ENCODE results near the gene ASAP3. TPM values are rescaled to one million over a fixed set of nuclear protein-coding genes. Genes with fewer than 3 reads are reported as not detected.
A peak's percentile ranks its signal among the peaks of the same experiment; 100 is the strongest.

ASAP3 gene
- total RNA-seq, 1 experiment from 2014 or later = 2.9 TPM

DNA sequence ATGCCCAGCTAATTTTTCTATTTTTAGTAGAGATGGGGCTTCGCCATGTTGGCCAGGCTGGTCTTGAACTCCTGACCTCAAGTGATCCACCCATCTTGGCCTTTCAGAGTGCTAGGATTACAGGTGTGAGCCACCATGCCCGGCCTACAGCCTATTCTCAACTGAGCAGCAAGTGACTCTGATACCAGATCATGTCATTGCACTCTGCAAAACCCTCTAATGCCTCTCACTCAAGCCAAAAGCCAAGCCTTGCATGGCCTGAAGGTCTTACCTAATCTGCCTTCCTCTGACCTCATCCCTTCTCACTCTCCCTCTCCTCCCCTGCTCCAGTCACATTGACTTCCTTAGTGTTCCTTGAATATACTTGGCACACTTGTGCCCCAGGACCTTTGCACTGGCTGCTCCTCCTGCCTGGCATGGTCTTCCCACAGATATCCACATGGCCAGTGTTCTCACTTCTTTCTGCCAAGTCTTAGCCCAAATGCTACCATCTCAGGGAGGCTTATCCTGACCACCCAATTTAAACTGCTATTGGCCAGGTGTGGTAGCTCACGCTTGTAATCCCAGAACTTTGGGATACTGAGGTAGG is 8.2 kb upstream of the ASAP3 start:
- CTCF ChIA-PET = no interaction called here
- Mint-ChIP-seq H3K4me1 (ENCODE audit: low read depth, unreplicated experiment) (no peaks in the 10 kb centered on the region), H3K27ac (ENCODE audit: unreplicated experiment) (no peak overlapping the region), H3K36me3 (ENCODE audit: insufficient read depth, unreplicated experiment) (no peaks in the 10 kb centered on the region), H3K9me3 (ENCODE audit: low read depth, unreplicated experiment) (peaks cover 2% of the 10 kb centered on the region), H3K27me3 (ENCODE audit: unreplicated experiment) (peaks cover 50% of the 10 kb centered on the region), H3K4me3 (ENCODE audit: low read depth, unreplicated experiment) (no peak overlapping the region)
- DNase-seq = no peak
- no TSS peak for BruUV-seq (replicated peaks)
- TF ChIP-seq, protein P1, sequence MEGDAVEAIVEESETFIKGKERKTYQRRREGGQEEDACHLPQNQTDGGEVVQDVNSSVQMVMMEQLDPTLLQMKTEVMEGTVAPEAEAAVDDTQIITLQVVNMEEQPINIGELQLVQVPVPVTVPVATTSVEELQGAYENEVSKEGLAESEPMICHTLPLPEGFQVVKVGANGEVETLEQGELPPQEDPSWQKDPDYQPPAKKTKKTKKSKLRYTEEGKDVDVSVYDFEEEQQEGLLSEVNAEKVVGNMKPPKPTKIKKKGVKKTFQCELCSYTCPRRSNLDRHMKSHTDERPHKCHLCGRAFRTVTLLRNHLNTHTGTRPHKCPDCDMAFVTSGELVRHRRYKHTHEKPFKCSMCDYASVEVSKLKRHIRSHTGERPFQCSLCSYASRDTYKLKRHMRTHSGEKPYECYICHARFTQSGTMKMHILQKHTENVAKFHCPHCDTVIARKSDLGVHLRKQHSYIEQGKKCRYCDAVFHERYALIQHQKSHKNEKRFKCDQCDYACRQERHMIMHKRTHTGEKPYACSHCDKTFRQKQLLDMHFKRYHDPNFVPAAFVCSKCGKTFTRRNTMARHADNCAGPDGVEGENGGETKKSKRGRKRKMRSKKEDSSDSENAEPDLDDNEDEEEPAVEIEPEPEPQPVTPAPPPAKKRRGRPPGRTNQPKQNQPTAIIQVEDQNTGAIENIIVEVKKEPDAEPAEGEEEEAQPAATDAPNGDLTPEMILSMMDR (IDR thresholded peaks at IDR 0.05; ENCODE audit: unreplicated experiment) = no peak
- intact Hi-C loops (cut with micrococcal nuclease; ENCODE audit: unreplicated experiment) = no loop called here

GRCh38 chr1:23489842-23490241 is 5.9 kb upstream of the ASAP3 start:
- CTCF ChIA-PET = no interaction called here
- Mint-ChIP-seq H3K4me3 (ENCODE audit: low read depth, unreplicated experiment) (no peak overlapping the region), H3K9me3 (ENCODE audit: low read depth, unreplicated experiment) (peaks cover 2% of the 10 kb centered on the region), H3K4me1 (ENCODE audit: low read depth, unreplicated experiment) (no peaks in the 10 kb centered on the region), H3K27me3 (ENCODE audit: unreplicated experiment) (peaks cover 50% of the 10 kb centered on the region), H3K27ac (ENCODE audit: unreplicated experiment) (no peak overlapping the region), H3K36me3 (ENCODE audit: insufficient read depth, unreplicated experiment) (peaks cover 3% of the 10 kb centered on the region)
- no TSS peak for BruUV-seq (replicated peaks)
- TF ChIP-seq, protein P1 (IDR thresholded peaks at IDR 0.05; ENCODE audit: unreplicated experiment) = no peak
- no peak for DNase-seq
- intact Hi-C loops (cut with micrococcal nuclease; ENCODE audit: unreplicated experiment) = no loop called here

GRCh38 chr1:23485002-23485332 is 988 bp upstream of the ASAP3 start:
- H3K4me1 Mint-ChIP-seq (ENCODE audit: low read depth, unreplicated experiment) = peaks cover 8% of the 10 kb centered on the region
- intact Hi-C loops (cut with micrococcal nuclease; ENCODE audit: unreplicated experiment) = no loop called here
- CTCF ChIA-PET = interaction anchor here (0.6 to 1.7 kb wide), 4 partner anchors 12 to 633 kb away, joined by 4 to 5 read pairs (median 4); no protein-coding TSS in a partner anchor
- DNase-seq = no peak
- peaks cover 19% of the 10 kb centered on the region for H3K36me3 Mint-ChIP-seq (ENCODE audit: insufficient read depth, unreplicated experiment)
- BruUV-seq (replicated peaks) = no TSS peak
- TF ChIP-seq, protein P1 (IDR thresholded peaks at IDR 0.05; ENCODE audit: unreplicated experiment) = no peak
- H3K4me3 Mint-ChIP-seq (ENCODE audit: low read depth, unreplicated experiment) = peak overlapping the region; percentile 77
- no peak overlapping the region for H3K27ac Mint-ChIP-seq (ENCODE audit: unreplicated experiment)
- no peaks in the 10 kb centered on the region for H3K9me3 Mint-ChIP-seq (ENCODE audit: low read depth, unreplicated experiment)
- peaks cover 34% of the 10 kb centered on the region for H3K27me3 Mint-ChIP-seq (ENCODE audit: unreplicated experiment)

DNA sequence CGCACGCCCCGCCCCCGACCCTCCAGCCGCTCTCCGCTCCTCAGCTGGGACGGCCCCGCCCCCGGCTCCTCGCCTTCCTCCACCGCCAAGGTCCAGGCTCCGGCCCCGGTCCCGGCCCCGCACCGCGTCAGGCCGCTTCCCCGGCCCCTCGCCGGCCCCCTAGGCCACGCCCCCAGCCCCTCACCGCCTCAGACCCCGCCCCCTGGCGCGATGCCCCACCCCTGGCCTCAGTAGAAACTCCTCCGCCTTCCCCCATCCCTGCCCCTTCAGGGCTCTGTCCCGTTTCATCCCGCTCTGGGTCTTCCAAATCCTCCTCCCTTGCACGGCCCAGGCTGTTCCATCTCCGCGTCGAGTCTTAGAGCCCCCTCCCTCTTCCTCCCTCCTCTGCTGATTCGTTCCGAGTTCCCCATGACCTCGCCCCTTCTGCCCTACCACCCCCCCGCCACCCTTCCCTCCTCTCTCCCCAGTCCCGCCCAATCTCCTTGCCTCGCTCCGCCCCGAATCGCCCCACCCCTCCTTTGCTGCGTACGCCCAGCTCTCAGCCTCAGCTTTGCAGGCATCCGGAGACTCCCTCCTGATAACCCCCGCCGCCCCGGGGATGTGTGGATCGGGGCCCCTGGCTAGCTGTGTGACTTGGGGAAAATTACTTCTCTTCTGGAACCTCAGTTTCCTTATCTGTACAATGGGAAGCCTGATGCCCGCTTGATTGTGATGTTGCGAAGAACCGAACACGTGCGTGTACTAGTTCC is 448 bp upstream of the ASAP3 start:
- H3K4me1 Mint-ChIP-seq (ENCODE audit: low read depth, unreplicated experiment) = peaks cover 8% of the 10 kb centered on the region
- DNase-seq = peak; percentile 84
- intact Hi-C loops (cut with micrococcal nuclease; ENCODE audit: unreplicated experiment) = no loop called here
- no TSS peak for BruUV-seq (replicated peaks)
- CTCF ChIA-PET = interaction anchor here (0.6 to 1.7 kb wide), 8 partner anchors 9 to 633 kb away, joined by 3 to 5 read pairs (median 4); no protein-coding TSS in a partner anchor
- TF ChIP-seq, protein P1 (IDR thresholded peaks at IDR 0.05; ENCODE audit: unreplicated experiment) = no peak
- H3K9me3 Mint-ChIP-seq (ENCODE audit: low read depth, unreplicated experiment) = no peaks in the 10 kb centered on the region
- H3K36me3 Mint-ChIP-seq (ENCODE audit: insufficient read depth, unreplicated experiment) = peaks cover 19% of the 10 kb centered on the region
- peaks cover 29% of the 10 kb centered on the region for H3K27me3 Mint-ChIP-seq (ENCODE audit: unreplicated experiment)
- H3K27ac Mint-ChIP-seq (ENCODE audit: unreplicated experiment) = no peak overlapping the region
- peak overlapping the region; percentile 77 for H3K4me3 Mint-ChIP-seq (ENCODE audit: low read depth, unreplicated experiment)
